Measurements from ENCODE around the gene CBL.

- no peak for TF ChIP-seq POLR2A (IDR thresholded peaks at IDR 0.05)
- TF ChIP-seq, protein P1, sequence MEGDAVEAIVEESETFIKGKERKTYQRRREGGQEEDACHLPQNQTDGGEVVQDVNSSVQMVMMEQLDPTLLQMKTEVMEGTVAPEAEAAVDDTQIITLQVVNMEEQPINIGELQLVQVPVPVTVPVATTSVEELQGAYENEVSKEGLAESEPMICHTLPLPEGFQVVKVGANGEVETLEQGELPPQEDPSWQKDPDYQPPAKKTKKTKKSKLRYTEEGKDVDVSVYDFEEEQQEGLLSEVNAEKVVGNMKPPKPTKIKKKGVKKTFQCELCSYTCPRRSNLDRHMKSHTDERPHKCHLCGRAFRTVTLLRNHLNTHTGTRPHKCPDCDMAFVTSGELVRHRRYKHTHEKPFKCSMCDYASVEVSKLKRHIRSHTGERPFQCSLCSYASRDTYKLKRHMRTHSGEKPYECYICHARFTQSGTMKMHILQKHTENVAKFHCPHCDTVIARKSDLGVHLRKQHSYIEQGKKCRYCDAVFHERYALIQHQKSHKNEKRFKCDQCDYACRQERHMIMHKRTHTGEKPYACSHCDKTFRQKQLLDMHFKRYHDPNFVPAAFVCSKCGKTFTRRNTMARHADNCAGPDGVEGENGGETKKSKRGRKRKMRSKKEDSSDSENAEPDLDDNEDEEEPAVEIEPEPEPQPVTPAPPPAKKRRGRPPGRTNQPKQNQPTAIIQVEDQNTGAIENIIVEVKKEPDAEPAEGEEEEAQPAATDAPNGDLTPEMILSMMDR (IDR thresholded peaks at IDR 0.05): no peak
These were observed 101.8 kb downstream of the CBL start for GRCh38 chr11:119307974-119308373.
